Gastrocnemius medialis (tissue), 4 donors: ENCODE results near the gene ATP11B. TPM values are rescaled to one million over a fixed set of nuclear protein-coding genes. Genes with fewer than 3 reads are reported as not detected.
A peak's percentile ranks its signal among the peaks of the same experiment; 100 is the strongest.

Experiments used
- ATAC-seq, 2 donors: fragments of 150-250 bp; one replicate each; pipeline ENCODE4 v1.9.1; 2016
- DNase-seq, 2 donors: peaks; one replicate each; pipeline ENCODE4 v3.0.0-alpha.2; 2019
- H3K27ac ChIP-seq, 4 donors: fragments of 200-600 bp; sonication (generic); 1 replicate in 1 of 4; 2 replicates in 3 of 4; pipeline ENCODE4 v1.5.1; 2016 to 2018; ENCODE audit warnings: mild to moderate bottlenecking in 2 of 4, moderate library complexity in 1 of 4
- H3K27me3 ChIP-seq, 3 donors: fragments of 200-600 bp; sonication (generic) in 2 of 3; 1 replicate in 1 of 3; 2 replicates in 2 of 3; pipeline versions ENCODE4 v1.5.1 to v1.6.0; 2016 to 2019; ENCODE audit warnings: mild to moderate bottlenecking in 1 of 3, moderate library complexity in 1 of 3
- H3K36me3 ChIP-seq, 2 donors: fragments of 200-600 bp; sonication (generic) in 1 of 2; one replicate each; pipeline ENCODE4 v1.5.1; 2017 to 2018
- H3K4me1 ChIP-seq, 2 donors: fragments of 200-600 bp; sonication (generic) in 1 of 2; one replicate each; pipeline ENCODE4 v1.5.1; 2016 to 2017; ENCODE audit warnings: mild to moderate bottlenecking in 2 of 2
- H3K4me3 ChIP-seq, 4 donors: fragments of 200-600 bp; sonication (generic) in 3 of 4; 1 replicate in 1 of 4; 2 replicates in 3 of 4; pipeline ENCODE4 v1.5.1; 2016 to 2019; ENCODE audit warnings: mild to moderate bottlenecking in 2 of 4
- H3K9me3 ChIP-seq, 3 donors: fragments of 200-600 bp; sonication (generic) in 2 of 3; 1 replicate in 1 of 3; 2 replicates in 2 of 3; pipeline ENCODE4 v1.5.1; 2016 to 2019
- CTCF ChIP-seq, 5 experiments: fragments of 450-650 bp in 3 of 5; fragments of 200-600 bp in 2 of 5; sonication (generic) in 2 of 5; IDR thresholded peaks in 4 of 5; conservative IDR thresholded peaks in 1 of 5; 1 replicate in 4 of 5; 2 replicates in 1 of 5; pipeline ENCODE4 v1.5.1; 2016 to 2019; ENCODE audit warnings: antibody characterized with exemption in 5 of 5, mild to moderate bottlenecking in 3 of 5, moderate library complexity in 3 of 5
- POLR2A ChIP-seq, 2 donors: fragments of 450-650 bp; IDR thresholded peaks; one replicate each; pipeline ENCODE4 v1.6.1; 2017; ENCODE audit warnings: antibody characterized with exemption in 2 of 2, mild to moderate bottlenecking in 2 of 2, moderate library complexity in 2 of 2
- in situ Hi-C, 4 donors: fragments of 200-750 bp; cut with MboI; loops; one replicate each; pipeline versions ENCODE4 v1.15.0 to v1.8.0; 2017; ENCODE audit warnings: low sequenced_read_pairs in 4 of 4
- intact Hi-C: fragments of 100-400 bp; cut with DNase I; formaldehyde crosslinking; loops from one replicate; pipeline ENCODE4 v1.15.1; 2023; ENCODE audit warnings: low total_unique reads
- total RNA-seq, 4 donors: library from RNA; depleted of rRNA; stranded (reverse); fragments of >200 nt; gene quantifications; one replicate each; pipeline versions ENCODE4 v1.1.0 to v1.2.3, GENCODE V29; 2016

The ATP11B gene
- total RNA-seq, 4 donors from 2014 or later = 16.3 to 44.6 (median 23.4) TPM

DNA sequence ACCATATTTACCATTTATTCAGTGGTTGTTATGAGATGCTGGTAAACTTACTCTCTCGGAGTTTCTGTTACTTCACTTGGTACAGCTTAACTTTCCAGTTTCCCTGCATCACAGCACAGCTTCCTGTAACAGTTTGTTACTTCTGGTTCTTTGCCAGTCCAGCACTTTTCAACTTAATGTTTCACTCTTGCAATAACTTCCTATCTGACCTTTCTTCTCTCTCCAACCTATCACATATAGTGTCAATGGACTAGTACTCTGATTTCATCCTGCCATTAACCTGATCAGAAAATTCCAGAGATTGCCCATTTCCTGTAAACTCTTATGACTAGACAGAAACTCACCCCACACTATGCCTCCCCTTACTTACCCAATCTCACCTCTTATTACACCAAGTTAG is 3.9 kb upstream of the ATP11B start:
- TF ChIP-seq POLR2A (IDR thresholded peaks at IDR 0.05) (no peak), CTCF (IDR thresholded peaks at IDR 0.05 in 4 of 5, conservative IDR thresholded peaks at IDR 0.05 in 1 of 5) (no peak)
- H3K9me3 ChIP-seq = no peaks in the 10 kb centered on the region
- in situ Hi-C loops (no loop called here), intact Hi-C loops (no loop called here)
- H3K27me3 ChIP-seq = peaks cover 7 to 10% (median 8%) of the 10 kb centered on the region in 3 donors
- no peak for ATAC-seq
- H3K36me3 ChIP-seq = no peaks in the 10 kb centered on the region
- peaks cover 0 to under 1% of the 10 kb centered on the region in 2 donors for H3K4me1 ChIP-seq
- no peak overlapping the region for H3K4me3 ChIP-seq
- no peak overlapping the region for H3K27ac ChIP-seq
- DNase-seq = no peak

GRCh38 chr3:182790612-182791011 is 2.7 kb upstream of the ATP11B start:
- Histone ChIP-seq H3K36me3 (no peaks in the 10 kb centered on the region), H3K4me3 (no peak overlapping the region), H3K27ac (no peak overlapping the region), H3K4me1 (peaks cover 11 to 13% of the 10 kb centered on the region in 2 donors), H3K9me3 (no peaks in the 10 kb centered on the region), H3K27me3 (peaks cover 7 to 10% (median 8%) of the 10 kb centered on the region in 3 donors)
- in situ Hi-C loops (no loop called here), intact Hi-C loops (loop anchor here (5.0 to 10.0 kb wide), 3 partner anchors 187 to 1524 kb away; partner anchors contain the start of genes EIF4G1 and KLHL24)
- TF ChIP-seq POLR2A (IDR thresholded peaks at IDR 0.05) (no peak), CTCF (IDR thresholded peaks at IDR 0.05 in 4 of 5, conservative IDR thresholded peaks at IDR 0.05 in 1 of 5) (no peak)
- no peak for ATAC-seq
- DNase-seq = no peak

GRCh38 chr3:182793663-182794454 is 555 bp downstream of the ATP11B start:
- H3K4me1 ChIP-seq = peaks cover 20 to 31% of the 10 kb centered on the region in 2 donors
- peak in 1 of 2 donors; percentile 5 for TF ChIP-seq POLR2A (IDR thresholded peaks at IDR 0.05)
- TF ChIP-seq CTCF (IDR thresholded peaks at IDR 0.05 in 4 of 5, conservative IDR thresholded peaks at IDR 0.05 in 1 of 5) = peak in 2 of 5 experiments; percentile 7 to 15
- no peaks in the 10 kb centered on the region for H3K27me3 ChIP-seq
- H3K27ac ChIP-seq = peak overlapping the region; percentile 88 to 95 (median 94)
- H3K9me3 ChIP-seq = no peaks in the 10 kb centered on the region
- peak overlapping the region; percentile 78 to 91 (median 84) for H3K4me3 ChIP-seq
- in situ Hi-C loops (no loop called here), intact Hi-C loops (loop anchor here (5.0 to 10.0 kb wide), 3 partner anchors 183 to 1521 kb away; partner anchors contain the start of genes EIF4G1 and KLHL24)
- ATAC-seq (peak; percentile 45 to 58), DNase-seq (peak; percentile 6 to 33)
- no peaks in the 10 kb centered on the region for H3K36me3 ChIP-seq

GRCh38 chr3:182794455-182795388 is 1.4 kb downstream of the ATP11B start:
- no peak for TF ChIP-seq POLR2A (IDR thresholded peaks at IDR 0.05)
- TF ChIP-seq CTCF (IDR thresholded peaks at IDR 0.05 in 4 of 5, conservative IDR thresholded peaks at IDR 0.05 in 1 of 5) = no peak
- H3K36me3 ChIP-seq = no peaks in the 10 kb centered on the region
- DNase-seq (no peak), ATAC-seq (no peak)
- H3K27me3 ChIP-seq = no peaks in the 10 kb centered on the region
- H3K9me3 ChIP-seq = no peaks in the 10 kb centered on the region
- intact Hi-C loops = loop anchor here (5.0 to 10.0 kb wide), 3 partner anchors 183 to 1520 kb away; partner anchors contain the start of genes EIF4G1 and KLHL24
- peaks cover 20 to 31% of the 10 kb centered on the region in 2 donors for H3K4me1 ChIP-seq
- H3K27ac ChIP-seq = peak overlapping the region; percentile 88 to 95 (median 94)
- peak overlapping the region; percentile 78 to 91 (median 84) for H3K4me3 ChIP-seq
- in situ Hi-C loops = no loop called here
